Esophagus squamous epithelium (tissue), 4 donors: Measurements from ENCODE around the gene ARHGAP26.

Source experiments
- POLR2A ChIP-seq, 4 donors: fragments of 450-650 bp; IDR thresholded peaks; one replicate each; pipeline ENCODE4 v1.6.1; 2017; ENCODE audit warnings: antibody characterized with exemption in 4 of 4, mild to moderate bottlenecking in 4 of 4, moderate library complexity in 3 of 4
- TF ChIP-seq, protein P1 (sequence below), 6 experiments: fragments of 450-650 bp in 4 of 6; fragments of 200-600 bp in 2 of 6; sonication (generic) in 2 of 6; IDR thresholded peaks; one replicate each; pipeline ENCODE4 v1.5.1; 2016 to 2019; ENCODE audit warnings: antibody characterized with exemption in 6 of 6, mild to moderate bottlenecking in 4 of 6, moderate library complexity in 4 of 6

DNA sequence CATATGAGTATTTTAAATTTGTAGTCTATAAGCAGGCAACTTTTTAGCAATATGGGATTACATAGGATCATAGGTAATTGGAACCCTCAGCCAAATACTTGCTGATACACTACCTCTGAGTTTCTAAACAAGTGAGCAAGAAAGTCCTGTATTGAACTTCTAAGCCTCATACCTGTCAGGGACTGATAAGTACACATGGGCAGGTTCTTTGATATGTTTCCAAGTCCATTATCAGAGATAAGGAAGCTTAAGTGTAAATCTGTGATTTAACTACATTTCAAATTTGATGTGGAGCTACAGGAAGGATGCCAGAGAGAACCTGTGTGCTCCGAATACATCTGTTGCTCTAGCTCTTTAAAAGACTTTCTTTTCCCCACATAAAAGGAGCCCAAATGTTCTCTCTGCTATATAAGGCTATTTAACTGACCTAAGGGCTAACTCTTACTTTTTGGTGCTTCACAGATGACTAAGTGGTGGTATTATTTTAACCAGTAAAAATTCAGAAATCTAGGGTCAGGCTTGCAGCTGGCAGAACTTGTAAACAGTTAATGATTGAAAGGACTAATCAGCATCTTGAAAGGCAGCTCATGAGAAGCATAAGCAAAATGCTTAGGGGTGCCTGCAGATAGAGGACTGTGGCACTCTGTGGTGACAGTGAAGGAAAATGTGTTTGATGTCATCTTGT is 404.7 kb downstream of the ARHGAP26 start:
- TF ChIP-seq, protein P1, sequence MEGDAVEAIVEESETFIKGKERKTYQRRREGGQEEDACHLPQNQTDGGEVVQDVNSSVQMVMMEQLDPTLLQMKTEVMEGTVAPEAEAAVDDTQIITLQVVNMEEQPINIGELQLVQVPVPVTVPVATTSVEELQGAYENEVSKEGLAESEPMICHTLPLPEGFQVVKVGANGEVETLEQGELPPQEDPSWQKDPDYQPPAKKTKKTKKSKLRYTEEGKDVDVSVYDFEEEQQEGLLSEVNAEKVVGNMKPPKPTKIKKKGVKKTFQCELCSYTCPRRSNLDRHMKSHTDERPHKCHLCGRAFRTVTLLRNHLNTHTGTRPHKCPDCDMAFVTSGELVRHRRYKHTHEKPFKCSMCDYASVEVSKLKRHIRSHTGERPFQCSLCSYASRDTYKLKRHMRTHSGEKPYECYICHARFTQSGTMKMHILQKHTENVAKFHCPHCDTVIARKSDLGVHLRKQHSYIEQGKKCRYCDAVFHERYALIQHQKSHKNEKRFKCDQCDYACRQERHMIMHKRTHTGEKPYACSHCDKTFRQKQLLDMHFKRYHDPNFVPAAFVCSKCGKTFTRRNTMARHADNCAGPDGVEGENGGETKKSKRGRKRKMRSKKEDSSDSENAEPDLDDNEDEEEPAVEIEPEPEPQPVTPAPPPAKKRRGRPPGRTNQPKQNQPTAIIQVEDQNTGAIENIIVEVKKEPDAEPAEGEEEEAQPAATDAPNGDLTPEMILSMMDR (IDR thresholded peaks at IDR 0.05): no peak
- TF ChIP-seq POLR2A (IDR thresholded peaks at IDR 0.05): no peak
